HepG2 (cell line): ENCODE data around the gene NCCRP1. TPM values are rescaled to one million over a fixed set of nuclear protein-coding genes. Genes with fewer than 3 reads are reported as not detected.
A peak's percentile ranks its signal among the peaks of the same experiment; 100 is the strongest.

Source experiments
- HDAC1 ChIP-seq: sonication (generic); formaldehyde crosslinking; IDR thresholded peaks from 2 replicates; pipeline ENCODE4 v1.5.1; 2020; ENCODE audit warnings: mild to moderate bottlenecking, missing genetic modification reagents
- HDAC2 ChIP-seq: sonication (generic); formaldehyde crosslinking; IDR thresholded peaks from 2 replicates; pipeline ENCODE4 v1.4.0; 2020; ENCODE audit warnings: missing genetic modification reagents
- NBN ChIP-seq: fragments of 450-650 bp; conservative IDR thresholded peaks from 2 replicates; pipeline ENCODE4 v1.6.1; 2017
- NFATC3 ChIP-seq: sonication (generic); formaldehyde crosslinking; IDR thresholded peaks from 2 replicates; pipeline ENCODE4 v1.5.1; 2020; ENCODE audit warnings: mild to moderate bottlenecking, missing genetic modification reagents
- NFE2L2 ChIP-seq: fragments of 150-350 bp; IDR thresholded peaks from 2 replicates; pipeline ENCODE4 v1.6.1; 2014; ENCODE audit warnings: low read length
- NFRKB ChIP-seq: fragments of 450-650 bp; IDR thresholded peaks from 2 replicates; pipeline ENCODE4 v1.6.1; 2017
- RAD51 ChIP-seq: fragments of 450-650 bp; IDR thresholded peaks from 2 replicates; pipeline ENCODE4 v1.6.1; 2016; ENCODE audit warnings: borderline replicate concordance
- RBM39 ChIP-seq: fragments of 200-400 bp; formaldehyde crosslinking; IDR thresholded peaks from one replicate; pipeline ENCODE4 v1.6.1; 2018; ENCODE audit warnings: antibody characterized with exemption, mild to moderate bottlenecking, low read depth, low read length; ENCODE audit not compliant: poor library complexity, severe bottlenecking
- SCMH1 ChIP-seq: sonication (generic); formaldehyde crosslinking; IDR thresholded peaks from 2 replicates; pipeline ENCODE4 v1.9.0; 2021; ENCODE audit warnings: missing genetic modification reagents, mild to moderate bottlenecking, borderline replicate concordance
- SRSF1 ChIP-seq: fragments of 200-400 bp; formaldehyde crosslinking; optimal IDR thresholded peaks from 2 replicates; pipeline ENCODE3; 2017; ENCODE audit warnings: mild to moderate bottlenecking, low read depth, low read length, moderate library complexity
- SRSF4 ChIP-seq: fragments of 200-400 bp; formaldehyde crosslinking; IDR thresholded peaks from one replicate; pipeline ENCODE4 v1.6.1; 2018; ENCODE audit warnings: mild to moderate bottlenecking, low read depth, low read length, moderate library complexity; ENCODE audit not compliant: poor library complexity, severe bottlenecking
- SRY ChIP-seq: sonication (generic); formaldehyde crosslinking; IDR thresholded peaks from 2 replicates; pipeline ENCODE4 v1.8.0; 2022; ENCODE audit warnings: mild to moderate bottlenecking, missing genetic modification reagents
- ZFP41 ChIP-seq: sonication (generic); formaldehyde crosslinking; IDR thresholded peaks from 2 replicates; pipeline ENCODE4 v1.4.0; 2020; ENCODE audit warnings: mild to moderate bottlenecking, missing genetic modification reagents, borderline replicate concordance
- ZNF510 ChIP-seq: sonication (generic); formaldehyde crosslinking; IDR thresholded peaks from 2 replicates; pipeline ENCODE4 v1.4.0; 2020; ENCODE audit warnings: low read depth, mild to moderate bottlenecking, missing genetic modification reagents
- ZNF670 ChIP-seq: sonication (generic); formaldehyde crosslinking; IDR thresholded peaks from 2 replicates; pipeline ENCODE4 v1.8.0; 2022; ENCODE audit warnings: mild to moderate bottlenecking, missing genetic modification reagents, borderline replicate concordance
- ZSCAN21 ChIP-seq: sonication (generic); formaldehyde crosslinking; IDR thresholded peaks from 2 replicates; pipeline ENCODE4 v1.8.0; 2022; ENCODE audit warnings: mild to moderate bottlenecking, missing genetic modification reagents, moderate library complexity, borderline replicate concordance
- polyA plus RNA-seq, 8 experiments: library from polyadenylated mRNA; depleted of rRNA in 3 of 8; stranded (reverse) in 7 of 8; unstranded in 1 of 8; fragments of >200 nt; fragmentation: Illumina TruSeq in 4 of 8; extraction: Trizol in 4 of 8; gene quantifications; 2 replicates each; pipeline versions ENCODE4 v1.2.1 to v1.2.3, GENCODE V29; 2011 to 2016; ENCODE audit warnings: low read depth in 4 of 8, missing spikeins in 1 of 8, mixed read lengths in 1 of 8; ENCODE audit not compliant: insufficient read depth in 1 of 8
- total RNA-seq, 5 experiments: library from RNA; depleted of rRNA; stranded (reverse); fragments of >200 nt; fragmentation: Illumina TruSeq; extraction: Trizol; gene quantifications; 2 replicates each; pipeline ENCODE4 v1.2.3, GENCODE V29; 2016; ENCODE audit warnings: low read depth in 1 of 5
- TF ChIP-seq, protein P1 (sequence below): sonication (generic); formaldehyde crosslinking; IDR thresholded peaks from 2 replicates; pipeline ENCODE4 v1.5.1; 2020; ENCODE audit warnings: mild to moderate bottlenecking, moderate library complexity, missing genetic modification reagents
- TF ChIP-seq, protein P2 (sequence below): sonication (generic); formaldehyde crosslinking; IDR thresholded peaks from 2 replicates; pipeline ENCODE4 v1.5.1; 2020; ENCODE audit warnings: mild to moderate bottlenecking, missing genetic modification reagents, moderate library complexity
- TF ChIP-seq, protein P3 (sequence below): sonication (generic); formaldehyde crosslinking; IDR thresholded peaks from 2 replicates; pipeline ENCODE4 v1.5.0; 2020; ENCODE audit warnings: mild to moderate bottlenecking, missing genetic modification reagents, borderline replicate concordance

Gene NCCRP1
- total and polyA plus RNA-seq, 2 of the 13 experiments (the other 11 are each of a cell fraction or from before 2014, with no cell fraction given): not detected

DNA sequence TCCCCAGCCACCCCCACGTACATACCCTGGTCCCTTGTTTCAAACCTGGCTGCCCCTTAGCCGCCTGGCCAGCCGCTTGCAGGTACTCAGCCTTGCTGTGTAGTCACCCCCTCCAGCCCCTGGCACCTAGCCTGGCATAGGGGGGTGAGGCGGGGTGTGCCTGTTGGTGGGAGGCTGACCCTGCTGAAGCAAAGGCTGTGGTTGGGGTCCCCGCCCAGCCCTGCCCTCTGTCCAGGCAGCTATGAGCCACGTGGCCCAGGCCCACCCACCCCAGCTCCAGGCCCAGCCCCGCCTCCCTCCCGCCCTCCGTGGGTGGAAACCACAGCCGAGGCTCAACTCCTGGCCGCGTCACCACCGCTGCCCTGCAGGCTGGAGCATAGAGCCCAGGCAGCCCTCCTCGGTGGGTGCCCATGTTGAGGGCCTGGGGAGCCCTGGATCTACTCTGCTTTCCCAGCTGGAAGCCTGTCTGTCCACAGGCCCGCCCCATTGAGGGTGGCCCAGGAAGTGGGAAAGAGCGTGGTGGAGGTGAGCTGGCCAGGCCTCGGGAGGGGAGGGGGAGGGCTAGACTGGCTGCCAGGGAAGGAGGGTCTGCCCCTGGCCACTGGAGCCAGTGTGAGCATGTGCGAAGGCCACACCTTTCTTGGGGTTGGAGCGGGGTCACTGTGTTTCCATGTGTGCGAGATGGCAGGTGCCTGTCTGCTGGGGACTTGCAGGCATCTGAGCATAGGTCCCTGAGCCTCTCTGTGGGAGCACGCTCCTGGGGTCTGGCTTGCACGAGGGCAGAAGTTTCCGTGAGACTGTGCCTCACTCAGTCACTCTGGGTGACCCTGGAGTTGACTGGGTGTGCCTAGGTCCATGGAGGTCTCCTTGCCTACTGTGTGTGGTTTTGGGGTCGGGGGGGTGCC is 40.2 kb upstream of the NCCRP1 start (continued):
- TF ChIP-seq SRSF4 (no peak), HDAC1 (CRISPR knock-in tag) (no peak), RBM39 (no peak), NFE2L2 (no peak), NBN (no peak), SRSF1 (no peak), RAD51 (no peak), ZSCAN21 (no peak), SRY (CRISPR knock-in tag) (no peak), ZFP41 (CRISPR knock-in tag) (0 out of 2 replicates have a peak, but pooled peaks have one; percentile 21), HDAC2 (CRISPR knock-in tag) (no peak), ZNF670 (CRISPR knock-in tag) (no peak), SCMH1 (CRISPR knock-in tag) (no peak), NFATC3 (no peak), ZNF510 (CRISPR knock-in tag) (no peak), NFRKB (no peak)
- TF ChIP-seq, protein P1, sequence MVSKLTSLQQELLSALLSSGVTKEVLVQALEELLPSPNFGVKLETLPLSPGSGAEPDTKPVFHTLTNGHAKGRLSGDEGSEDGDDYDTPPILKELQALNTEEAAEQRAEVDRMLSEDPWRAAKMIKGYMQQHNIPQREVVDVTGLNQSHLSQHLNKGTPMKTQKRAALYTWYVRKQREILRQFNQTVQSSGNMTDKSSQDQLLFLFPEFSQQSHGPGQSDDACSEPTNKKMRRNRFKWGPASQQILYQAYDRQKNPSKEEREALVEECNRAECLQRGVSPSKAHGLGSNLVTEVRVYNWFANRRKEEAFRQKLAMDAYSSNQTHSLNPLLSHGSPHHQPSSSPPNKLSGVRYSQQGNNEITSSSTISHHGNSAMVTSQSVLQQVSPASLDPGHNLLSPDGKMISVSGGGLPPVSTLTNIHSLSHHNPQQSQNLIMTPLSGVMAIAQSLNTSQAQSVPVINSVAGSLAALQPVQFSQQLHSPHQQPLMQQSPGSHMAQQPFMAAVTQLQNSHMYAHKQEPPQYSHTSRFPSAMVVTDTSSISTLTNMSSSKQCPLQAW (CRISPR knock-in tag): no peak
- TF ChIP-seq, protein P2, sequence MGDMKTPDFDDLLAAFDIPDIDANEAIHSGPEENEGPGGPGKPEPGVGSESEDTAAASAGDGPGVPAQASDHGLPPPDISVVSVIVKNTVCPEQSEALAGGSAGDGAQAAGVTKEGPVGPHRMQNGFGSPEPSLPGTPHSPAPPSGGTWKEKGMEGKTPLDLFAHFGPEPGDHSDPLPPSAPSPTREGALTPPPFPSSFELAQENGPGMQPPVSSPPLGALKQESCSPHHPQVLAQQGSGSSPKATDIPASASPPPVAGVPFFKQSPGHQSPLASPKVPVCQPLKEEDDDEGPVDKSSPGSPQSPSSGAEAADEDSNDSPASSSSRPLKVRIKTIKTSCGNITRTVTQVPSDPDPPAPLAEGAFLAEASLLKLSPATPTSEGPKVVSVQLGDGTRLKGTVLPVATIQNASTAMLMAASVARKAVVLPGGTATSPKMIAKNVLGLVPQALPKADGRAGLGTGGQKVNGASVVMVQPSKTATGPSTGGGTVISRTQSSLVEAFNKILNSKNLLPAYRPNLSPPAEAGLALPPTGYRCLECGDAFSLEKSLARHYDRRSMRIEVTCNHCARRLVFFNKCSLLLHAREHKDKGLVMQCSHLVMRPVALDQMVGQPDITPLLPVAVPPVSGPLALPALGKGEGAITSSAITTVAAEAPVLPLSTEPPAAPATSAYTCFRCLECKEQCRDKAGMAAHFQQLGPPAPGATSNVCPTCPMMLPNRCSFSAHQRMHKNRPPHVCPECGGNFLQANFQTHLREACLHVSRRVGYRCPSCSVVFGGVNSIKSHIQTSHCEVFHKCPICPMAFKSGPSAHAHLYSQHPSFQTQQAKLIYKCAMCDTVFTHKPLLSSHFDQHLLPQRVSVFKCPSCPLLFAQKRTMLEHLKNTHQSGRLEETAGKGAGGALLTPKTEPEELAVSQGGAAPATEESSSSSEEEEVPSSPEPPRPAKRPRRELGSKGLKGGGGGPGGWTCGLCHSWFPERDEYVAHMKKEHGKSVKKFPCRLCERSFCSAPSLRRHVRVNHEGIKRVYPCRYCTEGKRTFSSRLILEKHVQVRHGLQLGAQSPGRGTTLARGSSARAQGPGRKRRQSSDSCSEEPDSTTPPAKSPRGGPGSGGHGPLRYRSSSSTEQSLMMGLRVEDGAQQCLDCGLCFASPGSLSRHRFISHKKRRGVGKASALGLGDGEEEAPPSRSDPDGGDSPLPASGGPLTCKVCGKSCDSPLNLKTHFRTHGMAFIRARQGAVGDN (CRISPR knock-in tag): peak; percentile 33; the same call in 1 of the 2 replicates
- TF ChIP-seq, protein P3, sequence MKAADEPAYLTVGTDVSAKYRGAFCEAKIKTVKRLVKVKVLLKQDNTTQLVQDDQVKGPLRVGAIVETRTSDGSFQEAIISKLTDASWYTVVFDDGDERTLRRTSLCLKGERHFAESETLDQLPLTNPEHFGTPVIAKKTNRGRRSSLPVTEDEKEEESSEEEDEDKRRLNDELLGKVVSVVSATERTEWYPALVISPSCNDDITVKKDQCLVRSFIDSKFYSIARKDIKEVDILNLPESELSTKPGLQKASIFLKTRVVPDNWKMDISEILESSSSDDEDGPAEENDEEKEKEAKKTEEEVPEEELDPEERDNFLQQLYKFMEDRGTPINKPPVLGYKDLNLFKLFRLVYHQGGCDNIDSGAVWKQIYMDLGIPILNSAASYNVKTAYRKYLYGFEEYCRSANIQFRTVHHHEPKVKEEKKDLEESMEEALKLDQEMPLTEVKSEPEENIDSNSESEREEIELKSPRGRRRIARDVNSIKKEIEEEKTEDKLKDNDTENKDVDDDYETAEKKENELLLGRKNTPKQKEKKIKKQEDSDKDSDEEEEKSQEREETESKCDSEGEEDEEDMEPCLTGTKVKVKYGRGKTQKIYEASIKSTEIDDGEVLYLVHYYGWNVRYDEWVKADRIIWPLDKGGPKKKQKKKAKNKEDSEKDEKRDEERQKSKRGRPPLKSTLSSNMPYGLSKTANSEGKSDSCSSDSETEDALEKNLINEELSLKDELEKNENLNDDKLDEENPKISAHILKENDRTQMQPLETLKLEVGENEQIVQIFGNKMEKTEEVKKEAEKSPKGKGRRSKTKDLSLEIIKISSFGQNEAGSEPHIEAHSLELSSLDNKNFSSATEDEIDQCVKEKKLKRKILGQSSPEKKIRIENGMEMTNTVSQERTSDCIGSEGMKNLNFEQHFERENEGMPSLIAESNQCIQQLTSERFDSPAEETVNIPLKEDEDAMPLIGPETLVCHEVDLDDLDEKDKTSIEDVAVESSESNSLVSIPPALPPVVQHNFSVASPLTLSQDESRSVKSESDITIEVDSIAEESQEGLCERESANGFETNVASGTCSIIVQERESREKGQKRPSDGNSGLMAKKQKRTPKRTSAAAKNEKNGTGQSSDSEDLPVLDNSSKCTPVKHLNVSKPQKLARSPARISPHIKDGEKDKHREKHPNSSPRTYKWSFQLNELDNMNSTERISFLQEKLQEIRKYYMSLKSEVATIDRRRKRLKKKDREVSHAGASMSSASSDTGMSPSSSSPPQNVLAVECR (CRISPR knock-in tag): peak; percentile 12; the same call in 1 of the 2 replicates
